Karpas-422 (cell line): ENCODE data around the gene KLC1. TPM values are rescaled to one million over a fixed set of nuclear protein-coding genes. Genes with fewer than 3 reads are reported as not detected.

Experiments
- DNase-seq: peaks from one replicate; pipeline ENCODE4 v3.0.0-alpha.2; 2015
- H2AFZ ChIP-seq: fragments of 200-600 bp; sonication (generic); 2 replicates; pipeline ENCODE4 v1.6.1; 2014; ENCODE audit warnings: antibody characterized with exemption, low read length, mixed read lengths
- H3K27ac ChIP-seq: fragments of 200-600 bp; sonication (generic); 2 replicates; pipeline ENCODE4 v1.5.1; 2014; ENCODE audit warnings: mild to moderate bottlenecking, low read length, moderate library complexity
- H3K27me3 ChIP-seq: fragments of 200-600 bp; sonication (generic); 2 replicates; pipeline ENCODE4 v1.6.1; 2014; ENCODE audit warnings: low read length, mixed read lengths
- H3K36me3 ChIP-seq: fragments of 200-600 bp; sonication (generic); 2 replicates; pipeline ENCODE4 v1.6.1; 2014; ENCODE audit warnings: low read length, mixed read lengths; ENCODE audit not compliant: insufficient read depth
- H3K4me1 ChIP-seq: fragments of 200-600 bp; sonication (generic); 2 replicates; pipeline ENCODE4 v1.6.1; 2014; ENCODE audit warnings: mild to moderate bottlenecking, low read length, mixed read lengths
- H3K4me2 ChIP-seq: fragments of 200-600 bp; sonication (generic); 2 replicates; pipeline ENCODE4 v1.6.1; 2014; ENCODE audit warnings: low read length, low read depth, mild to moderate bottlenecking; ENCODE audit not compliant: poor library complexity, severe bottlenecking
- H3K4me3 ChIP-seq: fragments of 200-600 bp; sonication (generic); 2 replicates; pipeline ENCODE4 v1.5.1; 2014; ENCODE audit warnings: mild to moderate bottlenecking, antibody characterized with exemption, low read length, mixed read lengths
- H3K79me2 ChIP-seq: fragments of 200-600 bp; sonication (generic); 2 replicates; pipeline ENCODE4 v1.6.1; 2014; ENCODE audit warnings: mild to moderate bottlenecking, low read length, mixed read lengths
- H3K9ac ChIP-seq: fragments of 200-600 bp; sonication (generic); 2 replicates; pipeline ENCODE4 v1.6.0; 2014; ENCODE audit warnings: low read length
- H3K9me2 ChIP-seq: fragments of 200-600 bp; sonication (generic), shearing (Covaris generic); replicated peaks from 2 replicates; pipeline ENCODE4 v1.6.0; 2014; ENCODE audit warnings: mild to moderate bottlenecking, low read length, moderate library complexity; ENCODE audit not compliant: insufficient read depth
- H3K9me3 ChIP-seq: fragments of 300-700, 200-600 bp; sonication (generic); 2 replicates; pipeline ENCODE4 v1.6.1; 2014; ENCODE audit warnings: low read length, mixed read lengths
- H4K20me1 ChIP-seq: fragments of 200-600 bp; sonication (generic); 2 replicates; pipeline ENCODE4 v1.6.1; 2014; ENCODE audit warnings: mild to moderate bottlenecking, antibody characterized with exemption, low read length, low read depth; ENCODE audit not compliant: insufficient read depth
- total RNA-seq: library from RNA; depleted of rRNA; stranded (reverse); fragments of >200 nt; shearing (Covaris generic); gene quantifications from 2 replicates; pipeline ENCODE4 v1.2.3, GENCODE V29; 2014; ENCODE audit warnings: low replicate concordance

KLC1 gene
- total RNA-seq, 1 experiment from 2014 or later, result 144 TPM

- Histone ChIP-seq H3K9ac (peak overlapping the region; percentile 22), H3K4me3 (no peak overlapping the region), H3K9me2 (no peaks in the 10 kb centered on the region), H3K27ac (peak overlapping the region; percentile 77), H3K9me3 (no peaks in the 10 kb centered on the region), H3K27me3 (no peaks in the 10 kb centered on the region), H3K4me2 (peak overlapping the region; percentile 11), H3K36me3 (peaks cover 29% of the 10 kb centered on the region), H3K4me1 (peaks cover 66% of the 10 kb centered on the region), H4K20me1 (peaks cover 21% of the 10 kb centered on the region; the same call in 1 of the 2 replicates), H3K79me2 (peaks cover 8% of the 10 kb centered on the region; the same call in 1 of the 2 replicates), H2AFZ (no peak overlapping the region)
- no peak for DNase-seq
Observed at GRCh38 chr14:103702095-103702494, 73.1 kb downstream of the KLC1 start.

- Histone ChIP-seq H2AFZ (no peak overlapping the region), H3K4me2 (peak overlapping the region; percentile 11), H3K9ac (peak overlapping the region; percentile 22), H3K9me3 (no peaks in the 10 kb centered on the region), H3K79me2 (peaks cover 4% of the 10 kb centered on the region; the same call in 1 of the 2 replicates), H3K36me3 (peaks cover 32% of the 10 kb centered on the region), H3K4me3 (no peak overlapping the region), H3K9me2 (no peaks in the 10 kb centered on the region), H3K27ac (peak overlapping the region; percentile 77), H4K20me1 (peaks cover 24% of the 10 kb centered on the region; the same call in 1 of the 2 replicates), H3K27me3 (no peaks in the 10 kb centered on the region), H3K4me1 (peaks cover 60% of the 10 kb centered on the region)
- DNase-seq, result no peak
Observed at GRCh38 chr14:103702497-103703432, 73.8 kb downstream of the KLC1 start.

GRCh38 chr14:103703433-103704385, 74.7 kb downstream of the KLC1 start:
- Histone ChIP-seq H3K36me3 (peaks cover 37% of the 10 kb centered on the region), H3K9ac (no peak overlapping the region), H3K4me3 (no peak overlapping the region)

GRCh38 chr14:103704708-103705107, 75.7 kb downstream of the KLC1 start:
- peaks cover 11% of the 10 kb centered on the region; the same call in 1 of the 2 replicates for H3K79me2 ChIP-seq
- no peaks in the 10 kb centered on the region for H3K9me3 ChIP-seq
- H3K4me1 ChIP-seq, result peaks cover 40% of the 10 kb centered on the region
- H3K9me2 ChIP-seq, result no peaks in the 10 kb centered on the region
- no peak overlapping the region for H3K9ac ChIP-seq
- H3K27me3 ChIP-seq, result no peaks in the 10 kb centered on the region
- H3K27ac ChIP-seq, result no peak overlapping the region
- no peak for DNase-seq
- H3K36me3 ChIP-seq, result peaks cover 38% of the 10 kb centered on the region; the same call in 1 of the 2 replicates
- peaks cover 29% of the 10 kb centered on the region for H4K20me1 ChIP-seq
- no peak overlapping the region for H2AFZ ChIP-seq
- H3K4me2 ChIP-seq, result no peak overlapping the region
- H3K4me3 ChIP-seq, result no peak overlapping the region

More at GRCh38 chr14:103703433-103704385, 74.7 kb downstream of the KLC1 start:
- Histone ChIP-seq H3K27ac (no peak overlapping the region; the same call in 1 of the 2 replicates), H3K4me2 (no peak overlapping the region), H3K9me2 (no peaks in the 10 kb centered on the region), H3K9me3 (no peaks in the 10 kb centered on the region), H2AFZ (no peak overlapping the region), H4K20me1 (peaks cover 30% of the 10 kb centered on the region), H3K79me2 (peaks cover 4% of the 10 kb centered on the region; the same call in 1 of the 2 replicates), H3K4me1 (peaks cover 50% of the 10 kb centered on the region), H3K27me3 (no peaks in the 10 kb centered on the region)
- no peak for DNase-seq

GRCh38 chr14:103705118-103705503, 76.1 kb downstream of the KLC1 start:
- peaks cover 27% of the 10 kb centered on the region for H4K20me1 ChIP-seq

GRCh38 chr14:103705504-103706284, 76.7 kb downstream of the KLC1 start:
- DNase-seq, result no peak
- H3K9me2 ChIP-seq, result no peaks in the 10 kb centered on the region
- no peak overlapping the region for H3K9ac ChIP-seq
- peaks cover 31% of the 10 kb centered on the region for H3K4me1 ChIP-seq
- H3K79me2 ChIP-seq, result peaks cover 13% of the 10 kb centered on the region
- peaks cover 40% of the 10 kb centered on the region; the same call in 1 of the 2 replicates for H3K36me3 ChIP-seq
- no peak overlapping the region for H3K4me2 ChIP-seq
- H3K27me3 ChIP-seq, result no peaks in the 10 kb centered on the region
- peaks cover 21% of the 10 kb centered on the region; the same call in 1 of the 2 replicates for H4K20me1 ChIP-seq
- no peak overlapping the region for H2AFZ ChIP-seq
- H3K27ac ChIP-seq, result no peak overlapping the region
- H3K9me3 ChIP-seq, result no peaks in the 10 kb centered on the region
- H3K4me3 ChIP-seq, result no peak overlapping the region

More at GRCh38 chr14:103705118-103705503, 76.1 kb downstream of the KLC1 start:
- Histone ChIP-seq H3K27ac (no peak overlapping the region), H3K36me3 (peaks cover 38% of the 10 kb centered on the region; the same call in 1 of the 2 replicates), H3K9me3 (no peaks in the 10 kb centered on the region), H3K9ac (no peak overlapping the region), H3K9me2 (no peaks in the 10 kb centered on the region), H3K4me2 (no peak overlapping the region), H3K79me2 (peaks cover 11% of the 10 kb centered on the region; the same call in 1 of the 2 replicates), H3K4me1 (peaks cover 36% of the 10 kb centered on the region), H2AFZ (no peak overlapping the region), H3K27me3 (no peaks in the 10 kb centered on the region), H3K4me3 (no peak overlapping the region)
- no peak for DNase-seq

- peaks cover 20% of the 10 kb centered on the region; the same call in 1 of the 2 replicates for H4K20me1 ChIP-seq
- H3K4me3 ChIP-seq, result no peak overlapping the region
- no peaks in the 10 kb centered on the region for H3K9me2 ChIP-seq
- no peak for DNase-seq
- no peaks in the 10 kb centered on the region for H3K9me3 ChIP-seq
- no peak overlapping the region for H3K27ac ChIP-seq
- H3K9ac ChIP-seq, result no peak overlapping the region
- H2AFZ ChIP-seq, result no peak overlapping the region
- peaks cover 23% of the 10 kb centered on the region for H3K79me2 ChIP-seq
- H3K36me3 ChIP-seq, result peaks cover 45% of the 10 kb centered on the region
- peaks cover 31% of the 10 kb centered on the region for H3K4me1 ChIP-seq
- H3K27me3 ChIP-seq, result no peaks in the 10 kb centered on the region
- H3K4me2 ChIP-seq, result no peak overlapping the region
Observed at GRCh38 chr14:103706551-103707328, 77.7 kb downstream of the KLC1 start.
